Kidney (tissue), 14 donors: Measurements from ENCODE around the gene RBM12. TPM values are rescaled to one million over a fixed set of nuclear protein-coding genes. Genes with fewer than 3 reads are reported as not detected.

ENCODE experiments used
- DNase-seq, 5 donors: peaks; one replicate each; pipeline ENCODE4 v3.0.0-alpha.2; 2013 to 2020
- FAIRE-seq: peaks from 2 replicates; lab custom pipeline; 2012; peaks lifted over from hg19 to GRCh38; lab: Jason Lieb, UNC
- H3K27ac ChIP-seq, 2 donors: one replicate each; pipeline ENCODE4 v1.7.0; 2013; ENCODE audit warnings: low read depth in 2 of 2, low read length in 2 of 2, inconsistent platforms in 1 of 2
- H3K27me3 ChIP-seq: one replicate; pipeline ENCODE4 v1.7.1; 2013; ENCODE audit warnings: low read length, inconsistent platforms; ENCODE audit not compliant: control insufficient read depth, insufficient read depth
- H3K36me3 ChIP-seq, 3 donors: one replicate each; pipeline versions ENCODE4 v1.7.0 to v1.7.1; 2013; ENCODE audit warnings: low read length in 3 of 3, control low read depth in 1 of 3, inconsistent platforms in 1 of 3; ENCODE audit not compliant: insufficient read depth in 3 of 3, control insufficient read depth in 2 of 3
- H3K4me1 ChIP-seq, 3 donors: one replicate each; pipeline versions ENCODE4 v1.7.0 to v1.7.1; 2013; ENCODE audit warnings: low read length in 3 of 3, inconsistent platforms in 1 of 3, low read depth in 1 of 3; ENCODE audit not compliant: control insufficient read depth in 2 of 3, insufficient read depth in 2 of 3
- H3K4me3 ChIP-seq, 3 donors: one replicate each; pipeline versions ENCODE4 v1.7.0 to v1.8.1; 2013; ENCODE audit warnings: low read length in 3 of 3, control low read depth in 1 of 3, inconsistent platforms in 1 of 3
- H3K9ac ChIP-seq, 3 donors: one replicate each; pipeline versions ENCODE4 v1.7.0 to v1.7.1; 2013; ENCODE audit warnings: low read length in 3 of 3, control low read depth in 1 of 3, inconsistent platforms in 1 of 3
- H3K9me3 ChIP-seq, 3 donors: one replicate each; pipeline versions ENCODE4 v1.7.0 to v1.7.1; 2013; ENCODE audit warnings: low read length in 3 of 3, control low read depth in 1 of 3, inconsistent platforms in 1 of 3; ENCODE audit not compliant: control insufficient read depth in 2 of 3, insufficient read depth in 1 of 3
- CTCF ChIP-seq: IDR thresholded peaks from 3 replicates; pipeline ENCODE4 v1.5.1; 2012; ENCODE audit warnings: mild to moderate bottlenecking, moderate library complexity, borderline replicate concordance; ENCODE audit not compliant: insufficient read depth; ENCODE audit errors: extremely low read depth
- intact Hi-C: fragments of 100-400 bp; cut with DNase I; formaldehyde crosslinking; loops from one replicate; pipeline ENCODE4 v1.11.1; 2022
- polyA plus RNA-seq: library from polyadenylated mRNA; stranded (reverse); fragments of 350-450 nt; fragmentation: Illumina TruSeq; extraction: RNeasy Lipid Tissue Mini Kit (QIAGEN cat#74804); gene quantifications from one replicate; pipeline ENCODE4 v1.2.3, GENCODE V29; 2014; ENCODE audit warnings: low read depth, low replicate concordance; ENCODE audit not compliant: insufficient read depth
- total RNA-seq: library from RNA; stranded (reverse); fragmentation: NEBNext Ultra II Directional; extraction: Animal tissue kit (Norgen Biotek cat#: 25700); gene quantifications from one replicate; pipeline ENCODE4 v1.2.1, GENCODE V29; 2021
- donor health status: control.
- donor health status: control.
- donor health status: control.
- donor health status: control.
- donor health status: control.
- donor health status: DM: yes; HTN: yes; CAD: no.
- donor health status: Normal renal cell carcinoma (clear cell type).

RBM12 gene
- total and polyA plus RNA-seq, 2 donors from 2014 or later, result 11.1 to 101 TPM

GRCh38 chr20:35600176-35600992 lies 64.3 kb downstream of the RBM12 start:
- Histone ChIP-seq H3K36me3 (no peaks in the 10 kb centered on the region), H3K4me3 (peak overlapping the region in 2 of 3 donors; percentile 36 to 61), H3K9me3 (no peaks in the 10 kb centered on the region), H3K27ac (no peak overlapping the region), H3K9ac (peak overlapping the region in 1 of 3 donors; percentile 26), H3K4me1 (peaks cover 0 to 4% (median 4%) of the 10 kb centered on the region in 3 donors), H3K27me3 (no peaks in the 10 kb centered on the region)
- no peak for TF ChIP-seq CTCF
- intact Hi-C loops, result no loop called here
- FAIRE-seq (no peak), DNase-seq (peak in 3 of 5 donors; percentile 22 to 76 (median 53))

GRCh38 chr20:35599776-35600120 lies 65.0 kb downstream of the RBM12 start:
- Histone ChIP-seq H3K4me1 (peaks cover 0 to 4% (median 4%) of the 10 kb centered on the region in 3 donors), H3K9me3 (no peaks in the 10 kb centered on the region), H3K9ac (no peak overlapping the region), H3K27ac (no peak overlapping the region), H3K4me3 (no peak overlapping the region), H3K27me3 (no peaks in the 10 kb centered on the region), H3K36me3 (no peaks in the 10 kb centered on the region)
- FAIRE-seq (no peak), DNase-seq (peak in 1 of 5 donors; percentile 42)
- intact Hi-C loops, result no loop called here
- no peak for TF ChIP-seq CTCF

Other genes with a start within 250 kb of the RBM12 start
- 0.66 TPM for gene GDF5, start 226.7 kb downstream of the RBM12 start, total RNA-seq
- gene GDF5, start 226.7 kb downstream of the RBM12 start, polyA plus RNA-seq, result not detected
- gene CEP250, start 209.3 kb downstream of the RBM12 start, total RNA-seq, result 25.2 TPM
- gene CEP250, start 209.3 kb downstream of the RBM12 start, polyA plus RNA-seq, result 4.9 TPM
- not detected for gene C20orf173, start 135.2 kb downstream of the RBM12 start, total RNA-seq
- gene C20orf173, start 135.2 kb downstream of the RBM12 start, polyA plus RNA-seq, result not detected
- 230 TPM for gene ERGIC3, start 122.8 kb downstream of the RBM12 start, total RNA-seq
- 371 TPM for gene ERGIC3, start 122.8 kb downstream of the RBM12 start, polyA plus RNA-seq
- gene SPAG4, start 49.1 kb downstream of the RBM12 start, total RNA-seq, result 16.0 TPM
- 13.1 TPM for gene SPAG4, start 49.1 kb downstream of the RBM12 start, polyA plus RNA-seq
- gene CPNE1, start within 50 bp of the RBM12 start, total RNA-seq, result 145 TPM
- gene CPNE1, start within 50 bp of the RBM12 start, polyA plus RNA-seq, result 128 TPM
- 31.5 TPM for gene NFS1, start 34.5 kb upstream of the RBM12 start, total RNA-seq
- 71.2 TPM for gene NFS1, start 34.5 kb upstream of the RBM12 start, polyA plus RNA-seq
- gene ROMO1, start 34.5 kb upstream of the RBM12 start, total RNA-seq, result 141 TPM
- gene ROMO1, start 34.5 kb upstream of the RBM12 start, polyA plus RNA-seq, result 408 TPM
- gene RBM39, start 77.4 kb upstream of the RBM12 start, total RNA-seq, result 304 TPM
- gene RBM39, start 77.4 kb upstream of the RBM12 start, polyA plus RNA-seq, result 148 TPM
- gene PHF20, start 107.1 kb upstream of the RBM12 start, total RNA-seq, result 48.4 TPM
- 12.3 TPM for gene PHF20, start 107.1 kb upstream of the RBM12 start, polyA plus RNA-seq